HepG2 (cell line): ENCODE measurements around the gene ERCC4. TPM values are rescaled to one million over a fixed set of nuclear protein-coding genes. Genes with fewer than 3 reads are reported as not detected.

Experiments used
- ELF4 ChIP-seq: sonication (generic); formaldehyde crosslinking; IDR thresholded peaks from 2 replicates; pipeline ENCODE4 v1.5.0; 2020; ENCODE audit warnings: missing genetic modification reagents, mild to moderate bottlenecking, moderate library complexity, borderline replicate concordance
- KLF9 ChIP-seq: IDR thresholded peaks from 2 replicates; pipeline ENCODE4 v1.6.1; 2016; ENCODE audit warnings: low read depth
- MAFK ChIP-seq, 2 experiments: IDR thresholded peaks in 1 of 2; conservative IDR thresholded peaks in 1 of 2; 2 replicates each; pipeline ENCODE4 v1.6.1; 2011; ENCODE audit warnings: improper control_type of control experiment in 2 of 2, low read length in 2 of 2
- MED13 ChIP-seq: sonication (generic); formaldehyde crosslinking; IDR thresholded peaks from 2 replicates; pipeline ENCODE4 v1.5.0; 2020; ENCODE audit warnings: missing genetic modification reagents
- MXI1 ChIP-seq: IDR thresholded peaks from 3 replicates; pipeline ENCODE4 v1.6.1; 2012; ENCODE audit warnings: low read depth, low read length, inconsistent platforms, borderline replicate concordance
- NFE2L2 ChIP-seq: fragments of 150-350 bp; IDR thresholded peaks from 2 replicates; pipeline ENCODE4 v1.6.1; 2014; ENCODE audit warnings: low read length
- RFXANK ChIP-seq: IDR thresholded peaks from 2 replicates; pipeline ENCODE4 v1.6.1; 2016
- TBL1XR1 ChIP-seq: fragments of 150-350 bp; IDR thresholded peaks from 2 replicates; pipeline ENCODE4 v1.6.1; 2014; ENCODE audit warnings: borderline replicate concordance, low read length; ENCODE audit not compliant: partially characterized antibody
- ZNF136 ChIP-seq: sonication (generic); formaldehyde crosslinking; IDR thresholded peaks from 2 replicates; pipeline ENCODE4 v1.8.1; 2022; ENCODE audit warnings: low read depth, mild to moderate bottlenecking, moderate library complexity, missing genetic modification reagents
- ZNF263 ChIP-seq: sonication (generic); formaldehyde crosslinking; IDR thresholded peaks from 2 replicates; pipeline ENCODE4 v1.4.0; 2020; ENCODE audit warnings: missing genetic modification reagents
- ZNF331 ChIP-seq: sonication (generic); formaldehyde crosslinking; IDR thresholded peaks from 2 replicates; pipeline ENCODE4 v1.4.0; 2020; ENCODE audit warnings: missing genetic modification reagents
- ZNF432 ChIP-seq: sonication (generic); formaldehyde crosslinking; IDR thresholded peaks from 2 replicates; pipeline ENCODE4 v1.5.0; 2020; ENCODE audit warnings: missing genetic modification reagents, mild to moderate bottlenecking, borderline replicate concordance
- ZNF570 ChIP-seq: sonication (generic); formaldehyde crosslinking; IDR thresholded peaks from 2 replicates; pipeline ENCODE4 v1.4.0; 2020; ENCODE audit warnings: mild to moderate bottlenecking, missing genetic modification reagents, borderline replicate concordance
- ZNF724P ChIP-seq: sonication (generic); formaldehyde crosslinking; IDR thresholded peaks from 2 replicates; pipeline ENCODE4 v1.8.0; 2022; ENCODE audit warnings: missing genetic modification reagents, borderline replicate concordance
- ZNF772 ChIP-seq: sonication (generic); formaldehyde crosslinking; IDR thresholded peaks from 2 replicates; pipeline ENCODE4 v1.5.0; 2020; ENCODE audit warnings: mild to moderate bottlenecking, missing genetic modification reagents
- polyA plus RNA-seq, 8 experiments: library from polyadenylated mRNA; depleted of rRNA in 3 of 8; stranded (reverse) in 7 of 8; unstranded in 1 of 8; fragments of >200 nt; fragmentation: Illumina TruSeq in 4 of 8; extraction: Trizol in 4 of 8; gene quantifications; 2 replicates each; pipeline versions ENCODE4 v1.2.1 to v1.2.3, GENCODE V29; 2011 to 2016; ENCODE audit warnings: low read depth in 4 of 8, missing spikeins in 1 of 8, mixed read lengths in 1 of 8; ENCODE audit not compliant: insufficient read depth in 1 of 8
- total RNA-seq, 5 experiments: library from RNA; depleted of rRNA; stranded (reverse); fragments of >200 nt; fragmentation: Illumina TruSeq; extraction: Trizol; gene quantifications; 2 replicates each; pipeline ENCODE4 v1.2.3, GENCODE V29; 2016; ENCODE audit warnings: low read depth in 1 of 5
- TF ChIP-seq, protein P1 (sequence below): sonication (generic); formaldehyde crosslinking; IDR thresholded peaks from 2 replicates; pipeline ENCODE4 v1.4.0; 2020; ENCODE audit warnings: missing genetic modification reagents
- TF ChIP-seq, protein P2 (sequence below): sonication (generic); formaldehyde crosslinking; IDR thresholded peaks from 2 replicates; pipeline ENCODE4 v1.4.0; 2020; ENCODE audit warnings: mild to moderate bottlenecking, missing genetic modification reagents
- TF ChIP-seq, protein P3 (sequence below): sonication (generic); formaldehyde crosslinking; IDR thresholded peaks from 2 replicates; pipeline ENCODE4 v1.4.0; 2020; ENCODE audit warnings: missing genetic modification reagents
- TF ChIP-seq, protein P4 (sequence below): fragments of 450-650 bp; IDR thresholded peaks from 2 replicates; pipeline ENCODE4 v1.6.1; 2016
- TF ChIP-seq, protein P5 (sequence below): sonication (generic); formaldehyde crosslinking; IDR thresholded peaks from 2 replicates; pipeline ENCODE4 v1.5.1; 2020; ENCODE audit warnings: missing genetic modification reagents, mild to moderate bottlenecking, borderline replicate concordance

The ERCC4 gene
- total and polyA plus RNA-seq, 2 of the 13 experiments (the other 11 are each of a cell fraction or from before 2014, with no cell fraction given) = 5.4 to 15.2 TPM

DNA sequence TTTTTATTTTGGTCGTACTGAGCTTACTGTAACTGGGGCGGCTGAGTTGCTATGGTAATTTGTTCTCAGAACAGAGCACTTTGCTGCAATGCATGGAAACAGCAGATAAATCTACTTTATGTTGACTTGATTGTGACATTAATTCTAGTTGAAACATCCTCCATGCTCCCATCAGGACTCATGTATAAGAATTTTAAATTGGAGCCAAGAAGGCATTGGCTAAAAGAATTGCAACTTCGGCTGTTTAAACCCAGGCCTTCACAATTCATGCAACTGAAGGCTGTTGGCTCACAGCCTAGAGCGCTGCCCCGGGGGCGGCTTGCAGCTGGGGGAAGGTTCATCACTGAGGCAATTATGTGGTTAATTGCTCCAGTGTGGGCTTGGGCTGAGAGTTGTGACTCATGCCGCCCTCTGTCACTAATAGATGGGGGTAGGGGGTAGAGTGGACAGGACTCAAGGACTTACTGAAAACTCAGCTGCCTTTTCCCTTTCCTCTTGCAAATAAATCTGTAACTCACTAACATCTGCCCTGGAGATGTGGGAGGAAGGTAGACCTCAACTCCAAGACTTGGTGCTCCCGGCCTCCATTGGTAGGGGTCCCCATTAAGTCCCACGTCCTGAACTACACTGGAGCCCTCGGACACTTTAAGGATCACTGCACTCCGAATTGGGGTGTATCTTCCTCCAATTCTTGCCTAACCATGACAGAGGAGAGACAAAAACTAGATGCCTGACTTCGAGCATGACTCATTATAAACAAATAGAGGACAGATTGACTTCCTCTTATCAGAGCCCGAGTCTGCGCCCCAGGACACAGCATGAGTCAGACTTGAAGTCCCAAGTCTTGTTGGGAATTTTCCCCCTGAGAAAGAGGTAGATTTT lies 37.5 kb downstream of the ERCC4 start (continued):
- TF ChIP-seq, protein P1, sequence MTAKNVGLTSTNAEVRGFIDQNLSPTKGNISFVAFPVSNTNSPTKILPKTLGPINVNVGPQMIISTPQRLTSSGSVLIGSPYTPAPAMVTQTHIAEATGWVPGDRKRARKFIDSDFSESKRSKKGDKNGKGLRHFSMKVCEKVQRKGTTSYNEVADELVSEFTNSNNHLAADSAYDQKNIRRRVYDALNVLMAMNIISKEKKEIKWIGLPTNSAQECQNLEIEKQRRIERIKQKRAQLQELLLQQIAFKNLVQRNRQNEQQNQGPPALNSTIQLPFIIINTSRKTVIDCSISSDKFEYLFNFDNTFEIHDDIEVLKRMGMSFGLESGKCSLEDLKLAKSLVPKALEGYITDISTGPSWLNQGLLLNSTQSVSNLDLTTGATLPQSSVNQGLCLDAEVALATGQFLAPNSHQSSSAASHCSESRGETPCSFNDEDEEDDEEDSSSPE = no peak; the same call in 1 of the 2 replicates
- TF ChIP-seq ZNF772 (CRISPR knock-in tag) (no peak), RFXANK (peak; percentile 56; the same call in 1 of the 2 replicates), ZNF136 (CRISPR knock-in tag) (no peak), MED13 (0 out of 2 replicates have a peak, but pooled peaks have one; percentile 24), ZNF724P (CRISPR knock-in tag) (no peak), KLF9 (no peak), MXI1 (no peak), MAFK (conservative IDR thresholded peaks at IDR 0.05 in 1 of 2, IDR thresholded peaks at IDR 0.05 in 1 of 2; ENCODE audit: low read length in 2 of 2) (no peak; a peak in 1 of 4 replicates), ZNF263 (CRISPR knock-in tag) (peak; percentile 85), TBL1XR1 (no peak), ELF4 (CRISPR knock-in tag) (no peak), NFE2L2 (peak; percentile 44; the same call in 1 of the 2 replicates), ZNF432 (CRISPR knock-in tag) (no peak), ZNF570 (CRISPR knock-in tag) (no peak), ZNF331 (CRISPR knock-in tag) (no peak)
- TF ChIP-seq, protein P2, sequence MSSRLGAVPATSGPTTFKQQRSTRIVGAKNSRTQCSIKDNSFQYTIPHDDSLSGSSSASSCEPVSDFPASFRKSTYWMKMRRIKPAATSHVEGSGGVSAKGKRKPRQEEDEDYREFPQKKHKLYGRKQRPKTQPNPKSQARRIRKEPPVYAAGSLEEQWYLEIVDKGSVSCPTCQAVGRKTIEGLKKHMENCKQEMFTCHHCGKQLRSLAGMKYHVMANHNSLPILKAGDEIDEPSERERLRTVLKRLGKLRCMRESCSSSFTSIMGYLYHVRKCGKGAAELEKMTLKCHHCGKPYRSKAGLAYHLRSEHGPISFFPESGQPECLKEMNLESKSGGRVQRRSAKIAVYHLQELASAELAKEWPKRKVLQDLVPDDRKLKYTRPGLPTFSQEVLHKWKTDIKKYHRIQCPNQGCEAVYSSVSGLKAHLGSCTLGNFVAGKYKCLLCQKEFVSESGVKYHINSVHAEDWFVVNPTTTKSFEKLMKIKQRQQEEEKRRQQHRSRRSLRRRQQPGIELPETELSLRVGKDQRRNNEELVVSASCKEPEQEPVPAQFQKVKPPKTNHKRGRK (CRISPR knock-in tag) = no peak
- TF ChIP-seq, protein P3, sequence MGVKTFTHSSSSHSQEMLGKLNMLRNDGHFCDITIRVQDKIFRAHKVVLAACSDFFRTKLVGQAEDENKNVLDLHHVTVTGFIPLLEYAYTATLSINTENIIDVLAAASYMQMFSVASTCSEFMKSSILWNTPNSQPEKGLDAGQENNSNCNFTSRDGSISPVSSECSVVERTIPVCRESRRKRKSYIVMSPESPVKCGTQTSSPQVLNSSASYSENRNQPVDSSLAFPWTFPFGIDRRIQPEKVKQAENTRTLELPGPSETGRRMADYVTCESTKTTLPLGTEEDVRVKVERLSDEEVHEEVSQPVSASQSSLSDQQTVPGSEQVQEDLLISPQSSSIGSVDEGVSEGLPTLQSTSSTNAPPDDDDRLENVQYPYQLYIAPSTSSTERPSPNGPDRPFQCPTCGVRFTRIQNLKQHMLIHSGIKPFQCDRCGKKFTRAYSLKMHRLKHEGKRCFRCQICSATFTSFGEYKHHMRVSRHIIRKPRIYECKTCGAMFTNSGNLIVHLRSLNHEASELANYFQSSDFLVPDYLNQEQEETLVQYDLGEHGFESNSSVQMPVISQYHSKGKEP (CRISPR knock-in tag) = no peak
- TF ChIP-seq, protein P4, sequence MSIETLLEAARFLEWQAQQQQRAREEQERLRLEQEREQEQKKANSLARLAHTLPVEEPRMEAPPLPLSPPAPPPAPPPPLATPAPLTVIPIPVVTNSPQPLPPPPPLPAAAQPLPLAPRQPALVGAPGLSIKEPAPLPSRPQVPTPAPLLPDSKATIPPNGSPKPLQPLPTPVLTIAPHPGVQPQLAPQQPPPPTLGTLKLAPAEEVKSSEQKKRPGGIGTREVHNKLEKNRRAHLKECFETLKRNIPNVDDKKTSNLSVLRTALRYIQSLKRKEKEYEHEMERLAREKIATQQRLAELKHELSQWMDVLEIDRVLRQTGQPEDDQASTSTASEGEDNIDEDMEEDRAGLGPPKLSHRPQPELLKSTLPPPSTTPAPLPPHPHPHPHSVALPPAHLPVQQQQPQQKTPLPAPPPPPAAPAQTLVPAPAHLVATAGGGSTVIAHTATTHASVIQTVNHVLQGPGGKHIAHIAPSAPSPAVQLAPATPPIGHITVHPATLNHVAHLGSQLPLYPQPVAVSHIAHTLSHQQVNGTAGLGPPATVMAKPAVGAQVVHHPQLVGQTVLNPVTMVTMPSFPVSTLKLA = no peak
- TF ChIP-seq, protein P5, sequence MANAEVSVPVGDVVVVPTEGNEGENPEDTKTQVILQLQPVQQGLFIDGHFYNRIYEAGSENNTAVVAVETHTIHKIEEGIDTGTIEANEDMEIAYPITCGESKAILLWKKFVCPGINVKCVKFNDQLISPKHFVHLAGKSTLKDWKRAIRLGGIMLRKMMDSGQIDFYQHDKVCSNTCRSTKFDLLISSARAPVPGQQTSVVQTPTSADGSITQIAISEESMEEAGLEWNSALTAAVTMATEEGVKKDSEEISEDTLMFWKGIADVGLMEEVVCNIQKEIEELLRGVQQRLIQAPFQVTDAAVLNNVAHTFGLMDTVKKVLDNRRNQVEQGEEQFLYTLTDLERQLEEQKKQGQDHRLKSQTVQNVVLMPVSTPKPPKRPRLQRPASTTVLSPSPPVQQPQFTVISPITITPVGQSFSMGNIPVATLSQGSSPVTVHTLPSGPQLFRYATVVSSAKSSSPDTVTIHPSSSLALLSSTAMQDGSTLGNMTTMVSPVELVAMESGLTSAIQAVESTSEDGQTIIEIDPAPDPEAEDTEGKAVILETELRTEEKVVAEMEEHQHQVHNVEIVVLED = no peak; the same call in 1 of the 2 replicates
